PFSK-1 (cell line): ENCODE data around the gene TET2. TPM values are rescaled to one million over a fixed set of nuclear protein-coding genes. Genes with fewer than 3 reads are reported as not detected.

ENCODE experiments used
- FOXP2 ChIP-seq: optimal IDR thresholded peaks from 2 replicates; pipeline ENCODE3; 2011; ENCODE audit warnings: borderline replicate concordance, control low read depth, inconsistent platforms; ENCODE audit not compliant: insufficient read depth; ENCODE audit errors: extremely low read length, extremely low read depth
- POLR2AphosphoS5 ChIP-seq: IDR thresholded peaks from 2 replicates; pipeline ENCODE4 v1.6.1; 2012; ENCODE audit warnings: low read depth, mild to moderate bottlenecking, control low read depth, low read length, moderate library complexity
- REST ChIP-seq, 2 experiments: IDR thresholded peaks; 2 replicates each; pipeline versions ENCODE4 v1.6.1 to v1.8.0; 2011 to 2012; ENCODE audit warnings: low read depth in 2 of 2, low read length in 2 of 2, control low read depth in 1 of 2, inconsistent platforms in 1 of 2, mild to moderate bottlenecking in 1 of 2, moderate library complexity in 1 of 2; ENCODE audit not compliant: insufficient read depth in 1 of 2
- SIN3A ChIP-seq: IDR thresholded peaks from 2 replicates; pipeline ENCODE4 v1.6.1; 2012; ENCODE audit warnings: mild to moderate bottlenecking, low read length, moderate library complexity, borderline replicate concordance; ENCODE audit not compliant: insufficient read depth
- TAF1 ChIP-seq: IDR thresholded peaks from 2 replicates; pipeline ENCODE4 v1.6.1; 2012; ENCODE audit warnings: low read length, control low read depth, borderline replicate concordance; ENCODE audit not compliant: insufficient read depth
- polyA plus RNA-seq: library from polyadenylated mRNA; unstranded; fragments of >200 nt; gene quantifications from one replicate; pipeline ENCODE4 v1.2.1, GENCODE V29; 2012; ENCODE audit warnings: low read depth, missing spikeins; ENCODE audit not compliant: insufficient read length

TET2 gene
- 2.0 TPM for polyA plus RNA-seq

DNA sequence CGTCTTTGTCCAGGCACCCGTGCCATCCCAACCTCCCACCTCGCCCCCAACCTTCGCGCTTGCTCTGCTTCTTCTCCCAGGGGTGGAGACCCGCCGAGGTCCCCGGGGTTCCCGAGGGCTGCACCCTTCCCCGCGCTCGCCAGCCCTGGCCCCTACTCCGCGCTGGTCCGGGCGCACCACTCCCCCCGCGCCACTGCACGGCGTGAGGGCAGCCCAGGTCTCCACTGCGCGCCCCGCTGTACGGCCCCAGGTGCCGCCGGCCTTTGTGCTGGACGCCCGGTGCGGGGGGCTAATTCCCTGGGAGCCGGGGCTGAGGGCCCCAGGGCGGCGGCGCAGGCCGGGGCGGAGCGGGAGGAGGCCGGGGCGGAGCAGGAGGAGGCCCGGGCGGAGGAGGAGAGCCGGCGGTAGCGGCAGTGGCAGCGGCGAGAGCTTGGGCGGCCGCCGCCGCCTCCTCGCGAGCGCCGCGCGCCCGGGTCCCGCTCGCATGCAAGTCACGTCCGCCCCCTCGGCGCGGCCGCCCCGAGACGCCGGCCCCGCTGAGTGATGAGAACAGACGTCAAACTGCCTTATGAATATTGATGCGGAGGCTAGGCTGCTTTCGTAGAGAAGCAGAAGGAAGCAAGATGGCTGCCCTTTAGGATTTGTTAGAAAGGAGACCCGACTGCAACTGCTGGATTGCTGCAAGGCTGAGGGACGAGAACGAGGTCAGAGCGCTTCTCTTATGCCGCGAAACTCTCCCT, at the start of gene TET2:
TSS of gene TET2 (plus strand) at position 601 of the 740 bp plus-strand sequence. CDS start 87,067 bp downstream, outside the sequence.
- TF ChIP-seq TAF1, result 0 out of 2 replicates have a peak, but pooled peaks have one; percentile 62
- no peak for TF ChIP-seq REST (IDR thresholded peaks at IDR 0.05; ENCODE audit: insufficient read depth in 1 of 2, low read depth in 2 of 2, low read length in 2 of 2)
- TF ChIP-seq POLR2AphosphoS5, result peak; percentile 52; the same call in 1 of the 2 replicates
- no peak for TF ChIP-seq SIN3A
- TF ChIP-seq FOXP2, result peak; percentile 10

GRCh38 chr4:105102016-105102415, 44.7 kb upstream of the TET2 start:
- TF ChIP-seq FOXP2, result no peak
- TF ChIP-seq SIN3A, result no peak
- no peak for TF ChIP-seq TAF1
- no peak for TF ChIP-seq POLR2AphosphoS5
- TF ChIP-seq REST (IDR thresholded peaks at IDR 0.05; ENCODE audit: insufficient read depth in 1 of 2, low read depth in 2 of 2, low read length in 2 of 2), result no peak

GRCh38 chr4:105106426-105106825, 40.2 kb upstream of the TET2 start:
- TF ChIP-seq SIN3A, result no peak
- no peak for TF ChIP-seq REST (IDR thresholded peaks at IDR 0.05; ENCODE audit: insufficient read depth in 1 of 2, low read depth in 2 of 2, low read length in 2 of 2)
- TF ChIP-seq TAF1, result no peak
- no peak for TF ChIP-seq POLR2AphosphoS5

DNA sequence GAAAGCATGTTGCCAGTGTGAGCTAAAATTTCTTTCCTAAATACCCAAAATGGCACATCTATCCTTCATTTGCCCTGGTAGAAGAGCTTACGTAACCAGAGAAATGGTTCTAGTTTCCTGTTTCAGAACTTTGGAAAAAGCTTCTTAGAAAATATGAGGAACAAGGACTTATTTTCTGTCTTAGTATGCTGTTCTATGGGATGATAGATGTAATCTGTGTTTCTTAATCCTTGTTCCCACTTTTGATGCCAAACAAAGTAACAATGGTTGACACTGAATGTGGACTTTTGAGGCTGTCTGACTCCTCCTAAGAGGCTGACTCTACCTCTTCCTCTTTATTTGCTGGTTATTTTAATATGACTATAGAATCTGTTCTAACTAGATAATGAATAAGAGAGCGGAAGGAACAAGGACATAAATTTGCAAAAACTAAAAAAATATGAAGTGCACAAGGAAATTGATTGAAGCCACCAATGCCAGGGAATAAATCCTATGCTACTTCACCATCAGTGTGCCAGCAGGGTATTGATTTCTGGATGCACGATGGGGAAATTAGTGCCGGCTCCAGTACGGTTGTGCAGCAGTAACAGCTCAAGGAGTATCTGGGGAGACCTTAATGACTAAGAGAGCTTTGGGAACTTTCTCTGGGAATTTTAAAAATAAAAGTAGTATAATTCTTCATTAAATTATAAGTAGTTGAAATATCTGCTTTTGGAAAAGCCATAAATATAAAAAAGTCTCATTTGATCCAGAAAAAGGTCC, 39.4 kb upstream of the TET2 start:
- TF ChIP-seq SIN3A (no peak), FOXP2 (no peak), POLR2AphosphoS5 (no peak), REST (IDR thresholded peaks at IDR 0.05; ENCODE audit: insufficient read depth in 1 of 2, low read depth in 2 of 2, low read length in 2 of 2) (no peak), TAF1 (no peak)
